Hematopoietic multipotent progenitor cell (in vitro differentiated cells): ENCODE measurements around the gene GSTM5. TPM values are rescaled to one million over a fixed set of nuclear protein-coding genes. Genes with fewer than 3 reads are reported as not detected.
"Not testable (repeated sequence)": the region's sequence is repeated elsewhere in the genome, so short reads cannot be mapped to it uniquely, and the experiment has no call there.

ENCODE experiments used
- DNase-seq, 3 donors: peaks; one replicate each; pipeline ENCODE4 v3.0.0-alpha.2; 2011 to 2015; ENCODE audit warnings: low read depth in 2 of 3, low spot score in 2 of 3
- total RNA-seq: library from RNA; depleted of rRNA; stranded (reverse); fragments of >200 nt; gene quantifications from one replicate; pipeline ENCODE4 v1.2.3, GENCODE V29; 2012

GSTM5 gene
- total RNA-seq, 1 donor = 0.27 TPM

GRCh38 chr1:109695138-109695537 is 16.9 kb upstream of the GSTM5 start:
- DNase-seq = not testable (repeated sequence)

GRCh38 chr1:109697066-109697465 is 15.0 kb upstream of the GSTM5 start:
- DNase-seq = no peak

- DNase-seq = not testable (repeated sequence)
These were observed 14.2 kb upstream of the GSTM5 start for GRCh38 chr1:109697861-109698260.

GRCh38 chr1:109702940-109703339 is 9.1 kb upstream of the GSTM5 start:
- DNase-seq = not testable (repeated sequence)

- DNase-seq = no peak
These were observed 7.9 kb upstream of the GSTM5 start for GRCh38 chr1:109704173-109704572.

GRCh38 chr1:109705411-109705810 is 6.6 kb upstream of the GSTM5 start:
- no peak for DNase-seq

GRCh38 chr1:109708949-109709348 is 3.1 kb upstream of the GSTM5 start:
- not testable (repeated sequence) for DNase-seq

- DNase-seq = not testable (repeated sequence)
These were observed 2.2 kb upstream of the GSTM5 start for GRCh38 chr1:109709822-109710221.

GRCh38 chr1:109712321-109712864 is 342 bp downstream of the GSTM5 start:
- no peak for DNase-seq

GRCh38 chr1:109713636-109714035 is 1.6 kb downstream of the GSTM5 start:
- DNase-seq = no peak

GRCh38 chr1:109714661-109715372 is 2.8 kb downstream of the GSTM5 start:
- no peak for DNase-seq

GRCh38 chr1:109716121-109716520 is 4.1 kb downstream of the GSTM5 start:
- no peak for DNase-seq

GRCh38 chr1:109716570-109717090 is 4.6 kb downstream of the GSTM5 start:
- no peak for DNase-seq

- DNase-seq = no peak
These were observed 5.7 kb downstream of the GSTM5 start for GRCh38 chr1:109717729-109718128.

GRCh38 chr1:109718495-109718894 is 6.4 kb downstream of the GSTM5 start:
- no peak for DNase-seq

- peak in 1 of 3 donors; percentile 21 for DNase-seq
These were observed 7.3 kb downstream of the GSTM5 start for GRCh38 chr1:109719337-109719837.

GRCh38 chr1:109721042-109721441 is 9.0 kb downstream of the GSTM5 start:
- no peak for DNase-seq

- no peak for DNase-seq
These were observed 9.9 kb downstream of the GSTM5 start for GRCh38 chr1:109721971-109722370.

GRCh38 chr1:109722908-109723691 is 11.0 kb downstream of the GSTM5 start:
- DNase-seq = no peak

GRCh38 chr1:109724933-109725332 is 12.9 kb downstream of the GSTM5 start:
- no peak for DNase-seq

GRCh38 chr1:109725510-109725909 is 13.5 kb downstream of the GSTM5 start:
- no peak for DNase-seq
